Esophagus squamous epithelium (tissue), 4 donors: ENCODE data around the gene GCM1.

ENCODE experiments used
- POLR2A ChIP-seq, 4 donors: fragments of 450-650 bp; IDR thresholded peaks; one replicate each; pipeline ENCODE4 v1.6.1; 2017; ENCODE audit warnings: antibody characterized with exemption in 4 of 4, mild to moderate bottlenecking in 4 of 4, moderate library complexity in 3 of 4
- TF ChIP-seq, protein P1 (sequence below), 6 experiments: fragments of 450-650 bp in 4 of 6; fragments of 200-600 bp in 2 of 6; sonication (generic) in 2 of 6; IDR thresholded peaks; one replicate each; pipeline ENCODE4 v1.5.1; 2016 to 2019; ENCODE audit warnings: antibody characterized with exemption in 6 of 6, mild to moderate bottlenecking in 4 of 6, moderate library complexity in 4 of 6

DNA sequence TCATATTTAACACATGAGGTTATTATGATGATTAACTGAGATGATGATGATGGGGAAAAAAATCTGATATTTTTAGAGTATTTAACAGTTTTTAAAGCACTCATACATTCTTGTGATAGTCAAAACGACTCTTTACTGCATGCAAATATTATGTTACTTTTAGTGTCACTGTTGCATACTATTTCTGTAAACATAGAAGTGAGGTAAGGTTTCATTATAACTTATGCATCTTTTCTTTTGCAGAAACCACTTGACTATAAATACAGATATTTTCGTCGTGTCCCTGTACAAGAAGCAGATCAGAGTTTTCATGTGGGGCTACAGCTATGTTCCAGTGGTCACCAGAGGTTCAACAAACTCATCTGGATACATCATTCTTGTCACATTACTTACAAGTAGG is 53.4 kb downstream of the GCM1 start:
- TF ChIP-seq, protein P1, sequence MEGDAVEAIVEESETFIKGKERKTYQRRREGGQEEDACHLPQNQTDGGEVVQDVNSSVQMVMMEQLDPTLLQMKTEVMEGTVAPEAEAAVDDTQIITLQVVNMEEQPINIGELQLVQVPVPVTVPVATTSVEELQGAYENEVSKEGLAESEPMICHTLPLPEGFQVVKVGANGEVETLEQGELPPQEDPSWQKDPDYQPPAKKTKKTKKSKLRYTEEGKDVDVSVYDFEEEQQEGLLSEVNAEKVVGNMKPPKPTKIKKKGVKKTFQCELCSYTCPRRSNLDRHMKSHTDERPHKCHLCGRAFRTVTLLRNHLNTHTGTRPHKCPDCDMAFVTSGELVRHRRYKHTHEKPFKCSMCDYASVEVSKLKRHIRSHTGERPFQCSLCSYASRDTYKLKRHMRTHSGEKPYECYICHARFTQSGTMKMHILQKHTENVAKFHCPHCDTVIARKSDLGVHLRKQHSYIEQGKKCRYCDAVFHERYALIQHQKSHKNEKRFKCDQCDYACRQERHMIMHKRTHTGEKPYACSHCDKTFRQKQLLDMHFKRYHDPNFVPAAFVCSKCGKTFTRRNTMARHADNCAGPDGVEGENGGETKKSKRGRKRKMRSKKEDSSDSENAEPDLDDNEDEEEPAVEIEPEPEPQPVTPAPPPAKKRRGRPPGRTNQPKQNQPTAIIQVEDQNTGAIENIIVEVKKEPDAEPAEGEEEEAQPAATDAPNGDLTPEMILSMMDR (IDR thresholded peaks at IDR 0.05) = no peak
- TF ChIP-seq POLR2A (IDR thresholded peaks at IDR 0.05) = no peak
